Left hindlimb (tissue), 1 donor: ENCODE results near the gene CACNA2D2.

Experiments used
- DNase-seq: peaks from one replicate; pipeline ENCODE4 v3.0.0-alpha.2; 2018

CACNA2D2 gene

GRCh38 chr3:50455161-50456018 is 48.0 kb downstream of the CACNA2D2 start:
- DNase-seq, result no peak

GRCh38 chr3:50454481-50455070 is 48.9 kb downstream of the CACNA2D2 start:
- DNase-seq, result no peak

- no peak for DNase-seq
These were observed 49.5 kb downstream of the CACNA2D2 start for GRCh38 chr3:50453907-50454306.

- peak; percentile 84 for DNase-seq
These were observed 53.1 kb downstream of the CACNA2D2 start for GRCh38 chr3:50450209-50450921.

GRCh38 chr3:50448752-50449539 is 54.5 kb downstream of the CACNA2D2 start:
- no peak for DNase-seq

GRCh38 chr3:50447290-50447840 is 56.1 kb downstream of the CACNA2D2 start:
- DNase-seq, result no peak

- DNase-seq, result no peak
These were observed 57.5 kb downstream of the CACNA2D2 start for GRCh38 chr3:50445919-50446318.

- no peak for DNase-seq
These were observed 58.7 kb downstream of the CACNA2D2 start for GRCh38 chr3:50444782-50445181.

- no peak for DNase-seq
These were observed 59.2 kb downstream of the CACNA2D2 start for GRCh38 chr3:50444213-50444612.

GRCh38 chr3:50442945-50443579 is 60.4 kb downstream of the CACNA2D2 start:
- peak; percentile 73 for DNase-seq

GRCh38 chr3:50441424-50442217 is 61.8 kb downstream of the CACNA2D2 start:
- DNase-seq, result no peak

- DNase-seq, result peak; percentile 67
These were observed 67.2 kb downstream of the CACNA2D2 start for GRCh38 chr3:50436114-50436674.

GRCh38 chr3:50435371-50436113 is 67.9 kb downstream of the CACNA2D2 start:
- DNase-seq, result peak; percentile 36

- DNase-seq, result no peak
These were observed 69.5 kb downstream of the CACNA2D2 start for GRCh38 chr3:50433954-50434353.

GRCh38 chr3:50430950-50431435 is 72.4 kb downstream of the CACNA2D2 start:
- no peak for DNase-seq

GRCh38 chr3:50430191-50430590 is 73.2 kb downstream of the CACNA2D2 start:
- DNase-seq, result no peak

- DNase-seq, result no peak
These were observed 75.3 kb downstream of the CACNA2D2 start for GRCh38 chr3:50428007-50428633.

GRCh38 chr3:50427217-50427616 is 76.2 kb downstream of the CACNA2D2 start:
- DNase-seq, result no peak

GRCh38 chr3:50425911-50426310 is 77.5 kb downstream of the CACNA2D2 start:
- DNase-seq, result no peak
